ENCODE results near the gene TCTN2. TPM values are rescaled to one million over a fixed set of nuclear protein-coding genes. Genes with fewer than 3 reads are reported as not detected.

Gene TCTN2
- total and polyA plus RNA-seq, 10 of the 15 experiments (the other 5 are each of a cell fraction or from before 2014, with no cell fraction given): 0.55 to 5.5 (median 3.3) TPM

GRCh38 chr12:123645878-123646277 lies 25.0 kb upstream of the TCTN2 start:
- Histone ChIP-seq H3K9ac (ENCODE audit: control insufficient read depth, insufficient read depth, low read length) (no peak overlapping the region), H3K4me2 (ENCODE audit: control insufficient read depth, insufficient read depth) (no peak overlapping the region), H3K79me2 (ENCODE audit: control insufficient read depth, insufficient read depth, low read length) (no peaks in the 10 kb centered on the region; the same call in 1 of the 2 replicates), H3K27me3 (replicated peaks in 1 of 2; ENCODE audit: control insufficient read depth in 2 of 2, insufficient read depth in 2 of 2, low read length in 1 of 2) (no peaks in the 10 kb centered on the region), H3K9me3 (replicated peaks; ENCODE audit: control insufficient read depth, insufficient read depth, low read length) (no peaks in the 10 kb centered on the region), H3K4me1 (ENCODE audit: control insufficient read depth, insufficient read depth, low read length) (no peaks in the 10 kb centered on the region), H4K20me1 (ENCODE audit: control insufficient read depth, insufficient read depth) (no peaks in the 10 kb centered on the region), H2AFZ (ENCODE audit: control insufficient read depth, low read depth, low read length) (no peak overlapping the region), H3K4me3 (no peak overlapping the region), H3K27ac (ENCODE audit: control insufficient read depth, insufficient read depth) (no peak overlapping the region), H3K36me3 (ENCODE audit: control insufficient read depth in 2 of 2, insufficient read depth in 2 of 2, low read length in 1 of 2) (peaks cover 6 to 25% of the 10 kb centered on the region in 2 experiments)
- in situ Hi-C loops (cut with MboI) (no loop called here), intact Hi-C loops (cut with micrococcal nuclease; ENCODE audit: unreplicated experiment) (no loop called here)
- ATAC-seq (no peak), DNase-seq (ENCODE audit: low read depth, low spot score) (no peak), FAIRE-seq (no peak)
- no TSS peak for BruUV-seq (replicated peaks)
- CTCF ChIA-PET: no interaction called here
- no peak for TF ChIP-seq TCF12 (IDR thresholded peaks at IDR 0.05; ENCODE audit: low read depth, low read length)
- TF ChIP-seq POU2F2 (IDR thresholded peaks at IDR 0.05; ENCODE audit: borderline replicate concordance, low read depth, low read length): no peak
- no peak for TF ChIP-seq TCF3 (IDR thresholded peaks at IDR 0.05; ENCODE audit: borderline replicate concordance, insufficient read depth, low read depth, low read length)
- TF ChIP-seq JUND (IDR thresholded peaks at IDR 0.05; ENCODE audit: low read depth, low read length): no peak
- no peak for TF ChIP-seq NFYA (IDR thresholded peaks at IDR 0.05; ENCODE audit: borderline replicate concordance, low read depth, low read length)
- TF ChIP-seq CEBPB (IDR thresholded peaks at IDR 0.05; ENCODE audit: borderline replicate concordance in 1 of 2, low read depth in 2 of 2, low read length in 2 of 2): no peak
- TF ChIP-seq, protein P1, sequence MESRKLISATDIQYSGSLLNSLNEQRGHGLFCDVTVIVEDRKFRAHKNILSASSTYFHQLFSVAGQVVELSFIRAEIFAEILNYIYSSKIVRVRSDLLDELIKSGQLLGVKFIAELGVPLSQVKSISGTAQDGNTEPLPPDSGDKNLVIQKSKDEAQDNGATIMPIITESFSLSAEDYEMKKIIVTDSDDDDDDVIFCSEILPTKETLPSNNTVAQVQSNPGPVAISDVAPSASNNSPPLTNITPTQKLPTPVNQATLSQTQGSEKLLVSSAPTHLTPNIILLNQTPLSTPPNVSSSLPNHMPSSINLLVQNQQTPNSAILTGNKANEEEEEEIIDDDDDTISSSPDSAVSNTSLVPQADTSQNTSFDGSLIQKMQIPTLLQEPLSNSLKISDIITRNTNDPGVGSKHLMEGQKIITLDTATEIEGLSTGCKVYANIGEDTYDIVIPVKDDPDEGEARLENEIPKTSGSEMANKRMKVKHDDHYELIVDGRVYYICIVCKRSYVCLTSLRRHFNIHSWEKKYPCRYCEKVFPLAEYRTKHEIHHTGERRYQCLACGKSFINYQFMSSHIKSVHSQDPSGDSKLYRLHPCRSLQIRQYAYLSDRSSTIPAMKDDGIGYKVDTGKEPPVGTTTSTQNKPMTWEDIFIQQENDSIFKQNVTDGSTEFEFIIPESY (IDR thresholded peaks at IDR 0.05): no peak
- SMC1A ChIA-PET (ENCODE audit: uncharacterized antibody, unreplicated experiment): interaction anchor here (0.6 to 1.4 kb wide), 4 partner anchors 11 to 1238 kb away, joined by 3 to 5 read pairs (median 4); no protein-coding TSS in a partner anchor
- RAD21 ChIA-PET (ENCODE audit: unreplicated experiment): no interaction called here
- 79% methylated on average over 5 of the region's 5 CpGs for WGBS (ENCODE audit: insufficient coverage, insufficient replicate concordance, low lambda C conversion rate, missing lambda C conversion rate)
- POLR2A ChIA-PET: no interaction called here
